ENCODE data around the gene PDGFRB.

Gene PDGFRB

GRCh38 chr5:150155258-150156026, at the start of gene PDGFRB:
PDGFRB (minus strand) TSS chr5:150155845; CDS start chr5:150137047, 18,798 bp downstream.
- no peaks in the 10 kb centered on the region for H3K36me3 Mint-ChIP-seq
- DNase-seq (peak; percentile 40), ATAC-seq (replicated peaks) (peak; percentile 77 to 80)
- H3K4me1 Mint-ChIP-seq: peaks cover 22 to 42% of the 10 kb centered on the region in 2 donors
- H3K27me3 Mint-ChIP-seq: peaks cover 0 to 16% of the 10 kb centered on the region in 2 donors
- peak within 1 kb of the TSS; percentile 94 for H3K27ac Mint-ChIP-seq
- H3K4me3 Mint-ChIP-seq: peak within 1 kb of the TSS; percentile 93 to 96
- no peaks in the 10 kb centered on the region for H3K9me3 Mint-ChIP-seq

- H3K27me3 Mint-ChIP-seq: peaks cover 31 to 40% of the 10 kb centered on the region in 2 donors
- no peak overlapping the region for H3K4me3 Mint-ChIP-seq
- no peak for ATAC-seq (replicated peaks)
- no peaks in the 10 kb centered on the region for H3K36me3 Mint-ChIP-seq
- H3K4me1 Mint-ChIP-seq: peaks cover 5 to 8% of the 10 kb centered on the region in 2 donors
- no peak for DNase-seq
- peaks cover 0 to 2% of the 10 kb centered on the region in 2 donors for H3K9me3 Mint-ChIP-seq
- no peak overlapping the region for H3K27ac Mint-ChIP-seq
Observed at GRCh38 chr5:150204590-150204960, 48.9 kb upstream of the PDGFRB start.

- no peak for ATAC-seq (replicated peaks)
- no peak for DNase-seq
- H3K27me3 Mint-ChIP-seq: peaks cover 32 to 40% of the 10 kb centered on the region in 2 donors
- no peak overlapping the region for H3K4me3 Mint-ChIP-seq
- no peaks in the 10 kb centered on the region for H3K36me3 Mint-ChIP-seq
- H3K4me1 Mint-ChIP-seq: peaks cover 1 to 2% of the 10 kb centered on the region in 2 donors
- H3K27ac Mint-ChIP-seq: no peak overlapping the region
- peaks cover 0 to 2% of the 10 kb centered on the region in 2 donors for H3K9me3 Mint-ChIP-seq
Observed at GRCh38 chr5:150203832-150204589, 48.4 kb upstream of the PDGFRB start.

GRCh38 chr5:150202501-150202900, 46.9 kb upstream of the PDGFRB start:
- no peaks in the 10 kb centered on the region for H3K4me1 Mint-ChIP-seq
- H3K9me3 Mint-ChIP-seq: peaks cover 0 to 2% of the 10 kb centered on the region in 2 donors
- no peak for DNase-seq
- no peaks in the 10 kb centered on the region for H3K36me3 Mint-ChIP-seq
- peaks cover 30 to 35% of the 10 kb centered on the region in 2 donors for H3K27me3 Mint-ChIP-seq
- ATAC-seq (replicated peaks): no peak
- no peak overlapping the region for H3K4me3 Mint-ChIP-seq
- no peak overlapping the region for H3K27ac Mint-ChIP-seq

- Mint-ChIP-seq H3K9me3 (peaks cover 0 to 2% of the 10 kb centered on the region in 2 donors), H3K27ac (no peak overlapping the region), H3K4me3 (no peak overlapping the region), H3K36me3 (no peaks in the 10 kb centered on the region), H3K4me1 (no peaks in the 10 kb centered on the region), H3K27me3 (peaks cover 47 to 53% of the 10 kb centered on the region in 2 donors)
- no peak for DNase-seq
- no peak for ATAC-seq (replicated peaks)
Observed at GRCh38 chr5:150197476-150197875, 41.8 kb upstream of the PDGFRB start.

- peaks cover 51 to 58% of the 10 kb centered on the region in 2 donors for H3K27me3 Mint-ChIP-seq
- ATAC-seq (replicated peaks) (no peak), DNase-seq (no peak)
- H3K27ac Mint-ChIP-seq: no peak overlapping the region
- H3K36me3 Mint-ChIP-seq: no peaks in the 10 kb centered on the region
- no peak overlapping the region for H3K4me3 Mint-ChIP-seq
- H3K4me1 Mint-ChIP-seq: no peaks in the 10 kb centered on the region
- H3K9me3 Mint-ChIP-seq: peaks cover 0 to 2% of the 10 kb centered on the region in 2 donors
Observed at GRCh38 chr5:150196986-150197385, 41.3 kb upstream of the PDGFRB start.

GRCh38 chr5:150196514-150196913, 40.9 kb upstream of the PDGFRB start:
- no peaks in the 10 kb centered on the region for H3K4me1 Mint-ChIP-seq
- DNase-seq (no peak), ATAC-seq (replicated peaks) (no peak)
- no peak overlapping the region for H3K27ac Mint-ChIP-seq
- peaks cover 0 to 2% of the 10 kb centered on the region in 2 donors for H3K9me3 Mint-ChIP-seq
- no peaks in the 10 kb centered on the region for H3K36me3 Mint-ChIP-seq
- H3K27me3 Mint-ChIP-seq: peaks cover 56 to 62% of the 10 kb centered on the region in 2 donors
- H3K4me3 Mint-ChIP-seq: no peak overlapping the region

- Mint-ChIP-seq H3K36me3 (no peaks in the 10 kb centered on the region), H3K27ac (no peak overlapping the region), H3K9me3 (peaks cover 0 to 2% of the 10 kb centered on the region in 2 donors), H3K4me1 (no peaks in the 10 kb centered on the region), H3K27me3 (peaks cover 57 to 68% of the 10 kb centered on the region in 2 donors), H3K4me3 (no peak overlapping the region)
- DNase-seq (no peak), ATAC-seq (replicated peaks) (no peak)
Observed at GRCh38 chr5:150195736-150196485, 40.3 kb upstream of the PDGFRB start.

GRCh38 chr5:150192462-150192861, 36.8 kb upstream of the PDGFRB start:
- Mint-ChIP-seq H3K9me3 (no peaks in the 10 kb centered on the region), H3K27me3 (peaks cover 60 to 71% of the 10 kb centered on the region in 2 donors), H3K4me3 (no peak overlapping the region), H3K4me1 (peaks cover 0 to 4% of the 10 kb centered on the region in 2 donors), H3K36me3 (no peaks in the 10 kb centered on the region), H3K27ac (no peak overlapping the region)
- DNase-seq (no peak), ATAC-seq (replicated peaks) (no peak)

- DNase-seq: no peak
- H3K9me3 Mint-ChIP-seq: no peaks in the 10 kb centered on the region
- H3K4me3 Mint-ChIP-seq: no peak overlapping the region
- peaks cover 62 to 70% of the 10 kb centered on the region in 2 donors for H3K27me3 Mint-ChIP-seq
- H3K4me1 Mint-ChIP-seq: peaks cover 0 to 4% of the 10 kb centered on the region in 2 donors
- no peak for ATAC-seq (replicated peaks)
- no peaks in the 10 kb centered on the region for H3K36me3 Mint-ChIP-seq
- no peak overlapping the region for H3K27ac Mint-ChIP-seq
Observed at GRCh38 chr5:150190987-150191386, 35.3 kb upstream of the PDGFRB start.

- Mint-ChIP-seq H3K27me3 (peaks cover 58 to 68% of the 10 kb centered on the region in 2 donors), H3K36me3 (no peaks in the 10 kb centered on the region), H3K4me1 (peaks cover 0 to 4% of the 10 kb centered on the region in 2 donors), H3K9me3 (no peaks in the 10 kb centered on the region), H3K27ac (no peak overlapping the region), H3K4me3 (no peak overlapping the region)
- ATAC-seq (replicated peaks): no peak
- DNase-seq: no peak
Observed at GRCh38 chr5:150190503-150190979, 34.9 kb upstream of the PDGFRB start.

- no peaks in the 10 kb centered on the region for H3K36me3 Mint-ChIP-seq
- no peaks in the 10 kb centered on the region for H3K9me3 Mint-ChIP-seq
- H3K27ac Mint-ChIP-seq: no peak within 1 kb of the TSS
- no peak for ATAC-seq (replicated peaks)
- H3K4me1 Mint-ChIP-seq: peaks cover 0 to 4% of the 10 kb centered on the region in 2 donors
- peaks cover 55 to 62% of the 10 kb centered on the region in 2 donors for H3K27me3 Mint-ChIP-seq
- no peak within 1 kb of the TSS for H3K4me3 Mint-ChIP-seq
- DNase-seq: no peak
Observed at GRCh38 chr5:150189728-150190502, 34.3 kb upstream of the PDGFRB start, which contains the start of gene SLC6A7. SLC6A7 (plus strand) TSS chr5:150190062; CDS start chr5:150190328, 266 bp downstream.

- Mint-ChIP-seq H3K4me3 (no peak overlapping the region), H3K36me3 (no peaks in the 10 kb centered on the region), H3K27ac (no peak overlapping the region), H3K4me1 (peaks cover 0 to 4% of the 10 kb centered on the region in 2 donors), H3K9me3 (no peaks in the 10 kb centered on the region), H3K27me3 (peaks cover 59 to 62% of the 10 kb centered on the region in 2 donors)
- no peak for ATAC-seq (replicated peaks)
- no peak for DNase-seq
Observed at GRCh38 chr5:150189326-150189725, 33.7 kb upstream of the PDGFRB start.

Data from stimulated activated naive B cell treated with anti-CD40 and anti-IgM and Interleukin-4, amounts not matched to agents 10 μg/mL and 1 μg/mL and 100 μg/mL, for 72 hours (primary cell).